HG02571 (cell line): ENCODE measurements around the gene ZNF594.
"Not testable (repeated sequence)": the region's sequence is repeated elsewhere in the genome, so short reads cannot be mapped to it uniquely, and the experiment has no call there.

ENCODE experiments used
- ATAC-seq: cut with Tn5 transposase; IDR thresholded peaks from one replicate; pipeline ENCODE4 v1.9.1; 2021; ENCODE audit warnings: mild to moderate bottlenecking, moderate library complexity; ENCODE audit not compliant: unreplicated experiment

ZNF594 gene

GRCh38 chr17:5137511-5138197, 54.0 kb downstream of the ZNF594 start:
- ATAC-seq, result not testable (repeated sequence)

- ATAC-seq, result not testable (repeated sequence)
Measured at GRCh38 chr17:5136580-5137412, 54.9 kb downstream of the ZNF594 start.

GRCh38 chr17:5135726-5136579, 55.7 kb downstream of the ZNF594 start:
- no peak for ATAC-seq

- not testable (repeated sequence) for ATAC-seq
Measured at GRCh38 chr17:5135131-5135712, 56.4 kb downstream of the ZNF594 start.

GRCh38 chr17:5134571-5134970, 57.1 kb downstream of the ZNF594 start:
- not testable (repeated sequence) for ATAC-seq

GRCh38 chr17:5133961-5134360, 57.7 kb downstream of the ZNF594 start:
- not testable (repeated sequence) for ATAC-seq

- no peak for ATAC-seq
Measured at GRCh38 chr17:5133311-5133710, 58.4 kb downstream of the ZNF594 start.

GRCh38 chr17:5132503-5133225, 59.0 kb downstream of the ZNF594 start:
- ATAC-seq, result not testable (repeated sequence)

GRCh38 chr17:5131799-5132502, 59.7 kb downstream of the ZNF594 start:
- not testable (repeated sequence) for ATAC-seq

GRCh38 chr17:5131146-5131715, 60.4 kb downstream of the ZNF594 start:
- no peak for ATAC-seq

- ATAC-seq, result not testable (repeated sequence)
Measured at GRCh38 chr17:5130687-5131086, 61.0 kb downstream of the ZNF594 start.

- not testable (repeated sequence) for ATAC-seq
Measured at GRCh38 chr17:5130261-5130660, 61.4 kb downstream of the ZNF594 start.

- not testable (repeated sequence) for ATAC-seq
Measured at GRCh38 chr17:5129770-5130169, 61.9 kb downstream of the ZNF594 start.
